IMR-90 (cell line): ENCODE results near the gene CPXM1. TPM values are rescaled to one million over a fixed set of nuclear protein-coding genes. Genes with fewer than 3 reads are reported as not detected.

Source experiments
- ATAC-seq: fragments of 200-7000 bp; cut with Tn5 transposase; 2 replicates; pipeline ENCODE4 v1.9.1; 2020; ENCODE audit warnings: low read depth, mild to moderate bottlenecking, moderate library complexity
- BruUV-seq: library from RNA; stranded (reverse); fragments of 400-500 nt; replicated peaks from 2 replicates; lab custom pipeline; 2021; lab: Mats Ljungman, UMichigan
- CTCF ChIA-PET: fragments of 300-600 bp; formaldehyde crosslinking; extraction: SDS; loops from one replicate; lab custom pipeline; 2021; ENCODE audit warnings: antibody characterized with exemption; lab: Yijun Ruan, JAX
- POLR2A ChIA-PET: fragments of 300-600 bp; sonication (Branson Sonifier 250); formaldehyde crosslinking; loops from one replicate; lab custom pipeline; 2022; ENCODE audit warnings: antibody characterized with exemption; ENCODE audit not compliant: unreplicated experiment; lab: Charles Lee
- DNase-seq: peaks from one replicate; pipeline ENCODE4 v3.0.0; 2013
- H2AFZ ChIP-seq: replicated peaks from 2 replicates; pipeline ENCODE3; 2013; ENCODE audit warnings: low read length, mild to moderate bottlenecking; ENCODE audit not compliant: poor library complexity
- H2AK5ac ChIP-seq: 2 replicates; pipeline ENCODE4 v1.6.1; 2013; ENCODE audit warnings: low read depth, low read length, inconsistent platforms
- H2AK9ac ChIP-seq: replicated peaks from 2 replicates; pipeline ENCODE3; 2013; ENCODE audit warnings: mild to moderate bottlenecking, low read depth, low read length, moderate library complexity; ENCODE audit not compliant: poor library complexity
- H2BK120ac ChIP-seq: 2 replicates; pipeline ENCODE4 v1.6.1; 2013; ENCODE audit warnings: low read depth, low read length, inconsistent platforms
- H2BK15ac ChIP-seq: 3 replicates; pipeline ENCODE4 v1.6.1; 2013; ENCODE audit warnings: low read depth, low read length, inconsistent platforms
- H2BK20ac ChIP-seq: 2 replicates; pipeline ENCODE4 v1.6.1; 2013; ENCODE audit warnings: low read depth, mild to moderate bottlenecking, inconsistent platforms, low read length, moderate library complexity
- H2BK5ac ChIP-seq: 2 replicates; pipeline ENCODE4 v1.6.1; 2013; ENCODE audit warnings: mild to moderate bottlenecking, low read depth, low read length, inconsistent platforms; ENCODE audit not compliant: poor library complexity, severe bottlenecking
- H3K14ac ChIP-seq: replicated peaks from 2 replicates; pipeline ENCODE4 v1.6.1; 2013; ENCODE audit warnings: low read depth, low read length, inconsistent platforms
- H3K18ac ChIP-seq: 2 replicates; pipeline ENCODE4 v1.6.1; 2013; ENCODE audit warnings: low read depth, low read length, control low read depth
- H3K23ac ChIP-seq: 2 replicates; pipeline ENCODE4 v1.6.1; 2013; ENCODE audit warnings: low read depth, low read length, inconsistent platforms
- H3K27ac ChIP-seq: 2 replicates; pipeline ENCODE4 v1.5.1; 2013; ENCODE audit warnings: mild to moderate bottlenecking, control low read depth, low read length; ENCODE audit not compliant: insufficient read depth
- H3K27me3 ChIP-seq: 2 replicates; pipeline ENCODE4 v1.6.1; 2013; ENCODE audit warnings: low read length; ENCODE audit not compliant: control insufficient read depth, insufficient read depth
- H3K36me3 ChIP-seq: 2 replicates; pipeline ENCODE4 v1.6.1; 2013; ENCODE audit warnings: low read length, mixed read lengths; ENCODE audit not compliant: control insufficient read depth, insufficient read depth
- H3K4ac ChIP-seq: 2 replicates; pipeline ENCODE4 v1.6.1; 2013; ENCODE audit warnings: low read depth, low read length, inconsistent platforms
- H3K4me1 ChIP-seq: 2 replicates; pipeline ENCODE4 v1.6.1; 2013; ENCODE audit warnings: low read length, mixed read lengths; ENCODE audit not compliant: control insufficient read depth, insufficient read depth
- H3K4me2 ChIP-seq: 2 replicates; pipeline ENCODE4 v1.6.1; 2013; ENCODE audit warnings: low read depth, mild to moderate bottlenecking, control low read depth, low read length, moderate library complexity
- H3K4me3 ChIP-seq: 2 replicates; pipeline ENCODE4 v1.5.1; 2013; ENCODE audit warnings: low read depth, mild to moderate bottlenecking, control low read depth, low read length, moderate library complexity; ENCODE audit not compliant: insufficient read depth
- H3K56ac ChIP-seq: 2 replicates; pipeline ENCODE4 v1.6.1; 2013; ENCODE audit warnings: low read length, inconsistent platforms; ENCODE audit not compliant: insufficient read depth; ENCODE audit errors: extremely low read depth
- H3K79me1 ChIP-seq, 2 experiments: 2 replicates each; pipeline ENCODE4 v1.6.1; 2013; ENCODE audit warnings: low read length in 2 of 2, inconsistent platforms in 1 of 2, low read depth in 1 of 2
- H3K9ac ChIP-seq: 2 replicates; pipeline ENCODE4 v1.6.1; 2013; ENCODE audit warnings: low read depth, low read length, control low read depth
- H3K9me1 ChIP-seq: 2 replicates; pipeline ENCODE4 v1.6.1; 2013; ENCODE audit warnings: low read length, inconsistent platforms; ENCODE audit not compliant: insufficient read depth
- H3K9me3 ChIP-seq: 2 replicates; pipeline ENCODE4 v1.6.1; 2013; ENCODE audit warnings: low read length; ENCODE audit not compliant: control insufficient read depth, insufficient read depth
- H4K20me1 ChIP-seq: 2 replicates; pipeline ENCODE4 v1.6.1; 2013; ENCODE audit warnings: low read length, inconsistent platforms; ENCODE audit not compliant: insufficient read depth
- H4K5ac ChIP-seq: 2 replicates; pipeline ENCODE4 v1.6.1; 2013; ENCODE audit warnings: mild to moderate bottlenecking, low read depth, low read length, control low read depth
- H4K8ac ChIP-seq, 2 experiments: 2 replicates each; pipeline ENCODE4 v1.6.1; 2013; ENCODE audit warnings: low read depth in 2 of 2, low read length in 2 of 2, control low read depth in 1 of 2, inconsistent platforms in 1 of 2
- H4K91ac ChIP-seq: 2 replicates; pipeline ENCODE4 v1.6.1; 2013; ENCODE audit warnings: low read depth, low read length, inconsistent platforms; ENCODE audit not compliant: insufficient read depth
- CEBPB ChIP-seq: IDR thresholded peaks from 2 replicates; pipeline ENCODE4 v1.6.1; 2012; ENCODE audit warnings: low read depth, low read length, improper control_type of control experiment
- CHD1 ChIP-seq: IDR thresholded peaks from 2 replicates; pipeline ENCODE4 v1.6.1; 2012; ENCODE audit warnings: low read depth, low read length, improper control_type of control experiment
- MAZ ChIP-seq: IDR thresholded peaks from 2 replicates; pipeline ENCODE4 v1.6.1; 2012; ENCODE audit warnings: low read depth, mild to moderate bottlenecking, low read length, improper control_type of control experiment, moderate library complexity, borderline replicate concordance
- WGBS, 2 experiments: methylation state at CpG; one replicate each; pipeline versions ENCODE4 v1.1.5 to v1.1.7; 2013; ENCODE audit warnings: missing lambda C conversion rate in 2 of 2; ENCODE audit not compliant: insufficient read length in 1 of 2; ENCODE audit errors: extremely low coverage in 2 of 2; 5-methylcytosine and 5-hydroxymethylcytosine counted together
- dilution Hi-C: fragments of 300-500 bp; cut with HindIII; formaldehyde crosslinking; loops from one replicate; pipeline ENCODE4 v1.14.3; 2018; ENCODE audit warnings: low sequenced_read_pairs; ENCODE audit not compliant: unreplicated experiment
- in situ Hi-C: fragments of 300-500 bp; cut with MboI; formaldehyde crosslinking; loops from 3 replicates; pipeline ENCODE4 v1.14.3; 2019; ENCODE audit warnings: low sequenced_read_pairs, inconsistent platforms, mixed read lengths
- intact Hi-C: fragments of 100-400 bp; cut with micrococcal nuclease; formaldehyde crosslinking; loops from 2 replicates; pipeline ENCODE4 v1.10.0; 2022
- polyA plus RNA-seq, 3 experiments: library from polyadenylated mRNA; depleted of rRNA; stranded (reverse); fragments of >200 nt; gene quantifications; 2 replicates each; pipeline ENCODE4 v1.2.3, GENCODE V29; 2012; ENCODE audit warnings: low replicate concordance in 1 of 3
- total RNA-seq: library from RNA; depleted of rRNA; stranded (reverse); fragments of >200 nt; gene quantifications from 2 replicates; pipeline ENCODE4 v1.2.3, GENCODE V29; 2012

Gene CPXM1
- total and polyA plus RNA-seq, 2 of the 4 experiments (the other 2 are of a cell fraction) = 1.1 to 4.6 TPM

GRCh38 chr20:2748551-2749342 is 51.7 kb downstream of the CPXM1 start:
- Histone ChIP-seq H2BK15ac (no peak overlapping the region), H3K4me2 (no peak overlapping the region), H2BK120ac (no peak overlapping the region), H2AK9ac (no peak overlapping the region), H3K27me3 (peaks cover 45% of the 10 kb centered on the region), H3K9ac (no peak overlapping the region), H2BK20ac (no peak overlapping the region), H4K20me1 (no peaks in the 10 kb centered on the region), H3K27ac (no peak overlapping the region), H2AFZ (no peak overlapping the region), H3K9me1 (peaks cover 2% of the 10 kb centered on the region; the same call in 1 of the 2 replicates), H3K4me1 (peaks cover 3% of the 10 kb centered on the region; the same call in 1 of the 2 replicates), H4K5ac (no peak overlapping the region), H2BK5ac (no peak overlapping the region), H3K56ac (no peak overlapping the region), H3K14ac (no peak overlapping the region), H3K23ac (no peak overlapping the region), H3K4ac (no peak overlapping the region), H3K79me1 (no peaks in the 10 kb centered on the region), H3K18ac (no peak overlapping the region), H3K9me3 (no peaks in the 10 kb centered on the region), H2AK5ac (no peak overlapping the region), H4K91ac (no peak overlapping the region), H3K36me3 (no peaks in the 10 kb centered on the region), H3K4me3 (no peak overlapping the region), H4K8ac (no peak overlapping the region)
- DNase-seq (no peak), ATAC-seq (no peak)
- BruUV-seq = no TSS peak
- intact Hi-C loops (no loop called here), in situ Hi-C loops (no loop called here), dilution Hi-C loops (no loop called here)
- CTCF ChIA-PET = no interaction called here
- POLR2A ChIA-PET = no interaction called here
- 61% methylated on average over 4 of the region's 10 CpGs; no CpG with 5 or more reads in 1 of the 2 experiments for WGBS, 2 experiments
- TF ChIP-seq MAZ (no peak), CHD1 (no peak), CEBPB (no peak)
